ENCODE results near the gene TMEM9B.
A peak's percentile ranks its signal among the peaks of the same experiment; 100 is the strongest.

TMEM9B gene

GRCh38 chr11:8928981-8929615, 35.1 kb downstream of the TMEM9B start:
- DNase-seq, result no peak

GRCh38 chr11:8928205-8928604, 36.0 kb downstream of the TMEM9B start:
- DNase-seq, result no peak

- DNase-seq, result no peak
Observed at GRCh38 chr11:8927233-8927632, 37.0 kb downstream of the TMEM9B start.

- DNase-seq, result no peak
Observed at GRCh38 chr11:8926236-8926635, 38.0 kb downstream of the TMEM9B start.

GRCh38 chr11:8925711-8926110, 38.5 kb downstream of the TMEM9B start:
- no peak for DNase-seq

- DNase-seq, result no peak
Observed at GRCh38 chr11:8922691-8923090, 41.6 kb downstream of the TMEM9B start.

- peak; percentile 42 to 82 for DNase-seq
Observed at GRCh38 chr11:8917157-8917825, 47.0 kb downstream of the TMEM9B start.

- no peak for DNase-seq
Observed at GRCh38 chr11:8914661-8915018, 49.6 kb downstream of the TMEM9B start.

- peak in 1 of 2 experiments; percentile 25 for DNase-seq
Observed at GRCh38 chr11:8913961-8914660, 50.1 kb downstream of the TMEM9B start.

- DNase-seq, result peak; percentile 68 to 94
Observed at GRCh38 chr11:8911029-8911823, 53.0 kb downstream of the TMEM9B start, which contains the start of gene AKIP1. TSS of gene AKIP1 (plus strand) at chr11:8911189. CDS start at chr11:8911450, 261 bp downstream.

- no peak for DNase-seq
Observed at GRCh38 chr11:8910649-8911026, 53.6 kb downstream of the TMEM9B start.

GRCh38 chr11:8908099-8908498, 56.1 kb downstream of the TMEM9B start:
- no peak for DNase-seq

GRCh38 chr11:8907116-8907515, 57.1 kb downstream of the TMEM9B start:
- no peak for DNase-seq

- no peak for DNase-seq
Observed at GRCh38 chr11:8905528-8906165, 58.6 kb downstream of the TMEM9B start.

- DNase-seq, result no peak
Observed at GRCh38 chr11:8899119-8899753, 65.0 kb downstream of the TMEM9B start.
